Mucosa of gallbladder (tissue), 1 donor: Measurements from ENCODE around the gene RBMY1E. TPM values are rescaled to one million over a fixed set of nuclear protein-coding genes. Genes with fewer than 3 reads are reported as not detected.
"Not testable (repeated sequence)": the region's sequence is repeated elsewhere in the genome, so short reads cannot be mapped to it uniquely, and the experiment has no call there.

Experiments
- DNase-seq: peaks from one replicate; pipeline ENCODE4 v3.0.0-alpha.2; 2020; ENCODE audit warnings: low spot score
- total RNA-seq: library from RNA; stranded (reverse); gene quantifications from one replicate; pipeline ENCODE4 v1.2.1, GENCODE V29; 2021
- donor health status: DM: no; HTN: no; CAD: no.

Gene RBMY1E
- not detected for total RNA-seq

GRCh38 chrY:21917932-21918331, at the start of gene RBMY1E:
TSS of gene RBMY1E (minus strand) at chrY:21918032. CDS start at chrY:21916054, 1,978 bp downstream.
- DNase-seq, result not testable (repeated sequence)

- not testable (repeated sequence) for DNase-seq
These were observed 23.4 kb downstream of the RBMY1E start, which contains the start of gene RBMY1D for GRCh38 chrY:21894426-21894825. TSS of gene RBMY1D (minus strand) at chrY:21894526. CDS start at chrY:21892513, 2,013 bp downstream.

- DNase-seq, result not testable (repeated sequence)
These were observed 48.3 kb downstream of the RBMY1E start for GRCh38 chrY:21869407-21870076.

Other genes starting within 250 kb of the RBMY1E start
- gene RBMY1D, start 23.5 kb downstream of the RBMY1E start, total RNA-seq, result not detected